ENCODE measurements around the gene CHML. TPM values are rescaled to one million over a fixed set of nuclear protein-coding genes. Genes with fewer than 3 reads are reported as not detected.

CHML gene
- total and polyA plus RNA-seq, 8 donors = 1.1 to 26.4 (median 2.8) TPM

DNA sequence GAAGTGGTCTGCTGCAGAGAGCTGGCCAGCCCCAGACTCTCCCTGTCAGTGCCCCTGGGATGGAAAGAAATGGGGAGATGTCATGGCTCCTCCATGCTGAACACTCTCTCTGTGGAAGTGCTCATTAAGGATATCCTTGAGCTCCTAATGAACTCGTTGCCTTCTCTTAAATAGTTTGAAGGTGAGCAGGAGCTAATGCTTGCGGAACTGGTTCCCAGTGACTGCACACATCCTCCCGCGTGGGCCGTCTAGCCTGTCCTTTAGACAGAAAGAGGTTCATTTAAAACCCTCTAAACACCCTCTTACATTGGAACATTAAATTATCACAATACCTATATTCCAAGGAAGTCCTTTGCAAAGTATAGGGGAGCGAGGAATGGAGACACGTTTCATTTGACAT lies 6.0 kb upstream of the CHML start:
- Histone ChIP-seq H3K9me3 (no peaks in the 10 kb centered on the region), H3K4me1 (peaks cover 0 to 3% (median under 1%) of the 10 kb centered on the region in 4 donors), H3K36me3 (no peaks in the 10 kb centered on the region), H3K27me3 (no peaks in the 10 kb centered on the region), H3K27ac (no peak overlapping the region), H3K4me3 (no peak overlapping the region)
- no peak for DNase-seq
- TF ChIP-seq EP300 (IDR thresholded peaks at IDR 0.05) (no peak), POLR2A (IDR thresholded peaks at IDR 0.05) (no peak), POLR2AphosphoS5 (IDR thresholded peaks at IDR 0.05) (no peak)
- TF ChIP-seq, protein P1, sequence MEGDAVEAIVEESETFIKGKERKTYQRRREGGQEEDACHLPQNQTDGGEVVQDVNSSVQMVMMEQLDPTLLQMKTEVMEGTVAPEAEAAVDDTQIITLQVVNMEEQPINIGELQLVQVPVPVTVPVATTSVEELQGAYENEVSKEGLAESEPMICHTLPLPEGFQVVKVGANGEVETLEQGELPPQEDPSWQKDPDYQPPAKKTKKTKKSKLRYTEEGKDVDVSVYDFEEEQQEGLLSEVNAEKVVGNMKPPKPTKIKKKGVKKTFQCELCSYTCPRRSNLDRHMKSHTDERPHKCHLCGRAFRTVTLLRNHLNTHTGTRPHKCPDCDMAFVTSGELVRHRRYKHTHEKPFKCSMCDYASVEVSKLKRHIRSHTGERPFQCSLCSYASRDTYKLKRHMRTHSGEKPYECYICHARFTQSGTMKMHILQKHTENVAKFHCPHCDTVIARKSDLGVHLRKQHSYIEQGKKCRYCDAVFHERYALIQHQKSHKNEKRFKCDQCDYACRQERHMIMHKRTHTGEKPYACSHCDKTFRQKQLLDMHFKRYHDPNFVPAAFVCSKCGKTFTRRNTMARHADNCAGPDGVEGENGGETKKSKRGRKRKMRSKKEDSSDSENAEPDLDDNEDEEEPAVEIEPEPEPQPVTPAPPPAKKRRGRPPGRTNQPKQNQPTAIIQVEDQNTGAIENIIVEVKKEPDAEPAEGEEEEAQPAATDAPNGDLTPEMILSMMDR (IDR thresholded peaks at IDR 0.05) = no peak
- intact Hi-C loops (cut with DNase I; ENCODE audit: low total_unique reads) = no loop called here
- 64 to 78% (median 70%) methylated on average over 7 of the region's 7 CpGs for WGBS, 5 donors

DNA sequence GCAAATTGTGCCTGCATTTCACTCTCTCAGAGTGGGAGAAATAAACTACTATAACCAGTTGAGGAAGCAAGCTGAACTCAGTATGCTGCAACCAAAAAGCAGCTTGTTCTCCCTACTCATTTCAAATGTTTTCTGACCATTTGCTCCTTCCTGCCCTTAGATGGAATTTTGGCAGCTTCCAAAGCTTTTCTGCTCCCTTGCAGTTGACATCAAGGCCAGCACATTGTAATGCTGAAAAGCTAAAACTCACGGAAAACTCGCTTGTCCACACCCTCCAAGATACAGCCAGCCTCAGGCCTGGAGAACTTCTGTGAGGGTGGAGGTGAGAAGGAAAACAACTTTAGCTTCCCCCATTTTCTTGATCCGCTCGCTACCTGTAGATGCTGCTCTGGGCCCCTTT lies 5.0 kb upstream of the CHML start:
- Histone ChIP-seq H3K9me3 (no peaks in the 10 kb centered on the region), H3K27me3 (no peaks in the 10 kb centered on the region), H3K4me3 (no peak overlapping the region), H3K4me1 (peaks cover 0 to 11% (median 7%) of the 10 kb centered on the region in 4 donors), H3K36me3 (no peaks in the 10 kb centered on the region), H3K27ac (no peak overlapping the region)
- intact Hi-C loops (cut with DNase I; ENCODE audit: low total_unique reads) = no loop called here
- TF ChIP-seq, protein P1 (IDR thresholded peaks at IDR 0.05) = no peak
- no peak for DNase-seq
- WGBS, 5 donors = 59 to 80% (median 67%) methylated on average over 4 of the region's 4 CpGs

DNA sequence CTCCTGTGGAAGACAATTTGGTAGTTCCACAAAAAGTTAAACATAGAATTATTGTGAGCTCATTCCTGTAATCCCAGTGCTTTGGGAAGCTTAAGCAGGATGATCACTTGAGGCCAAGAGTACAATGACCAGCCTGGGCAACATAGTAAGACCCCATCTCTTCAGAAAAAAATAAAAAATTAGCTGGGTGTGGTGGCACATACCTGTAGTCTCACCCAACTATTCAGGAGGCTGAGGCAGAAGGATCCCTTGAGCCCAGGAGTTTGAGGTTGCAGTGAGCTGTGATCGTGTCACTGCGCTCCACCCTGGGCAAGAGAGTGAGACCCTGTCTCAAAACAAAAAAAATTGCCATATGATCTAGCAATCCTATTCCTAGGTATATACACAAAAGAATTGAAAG lies 4.1 kb upstream of the CHML start:
- Histone ChIP-seq H3K36me3 (no peaks in the 10 kb centered on the region), H3K4me1 (peaks cover 0 to 14% (median 7%) of the 10 kb centered on the region in 4 donors), H3K4me3 (no peak overlapping the region), H3K27ac (no peak overlapping the region), H3K27me3 (no peaks in the 10 kb centered on the region), H3K9me3 (no peaks in the 10 kb centered on the region)
- WGBS, 5 donors = 87 to 100% (median 95%) methylated on average over 2 of the region's 2 CpGs
- TF ChIP-seq EP300 (IDR thresholded peaks at IDR 0.05) = no peak
- TF ChIP-seq, protein P1 (IDR thresholded peaks at IDR 0.05) = no peak
- TF ChIP-seq POLR2A (IDR thresholded peaks at IDR 0.05) = no peak
- TF ChIP-seq POLR2AphosphoS5 (IDR thresholded peaks at IDR 0.05) = no peak
- DNase-seq = no peak
- intact Hi-C loops (cut with DNase I; ENCODE audit: low total_unique reads) = no loop called here

DNA sequence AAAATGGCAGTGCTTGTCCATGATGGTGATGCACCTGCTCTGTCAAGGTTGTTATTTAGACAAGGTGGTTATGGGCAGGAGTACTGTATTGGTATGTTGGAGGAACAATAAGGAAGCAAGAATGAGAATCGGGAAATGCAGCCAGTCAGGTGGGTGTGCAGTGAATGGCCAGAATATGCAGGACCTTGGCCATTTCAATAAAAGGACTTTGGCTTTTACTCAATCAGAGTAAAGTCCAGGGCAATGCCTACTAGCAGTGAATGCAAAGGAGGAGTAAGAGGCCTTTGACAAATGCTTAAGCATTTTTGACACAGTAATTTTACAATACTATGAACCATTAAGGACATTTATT lies 2.4 kb upstream of the CHML start:
- TF ChIP-seq POLR2AphosphoS5 (IDR thresholded peaks at IDR 0.05) = no peak
- TF ChIP-seq POLR2A (IDR thresholded peaks at IDR 0.05) = no peak
- TF ChIP-seq EP300 (IDR thresholded peaks at IDR 0.05) = no peak
- TF ChIP-seq, protein P1 (IDR thresholded peaks at IDR 0.05) = no peak
- intact Hi-C loops (cut with DNase I; ENCODE audit: low total_unique reads) = no loop called here
- Histone ChIP-seq H3K4me3 (no peak overlapping the region), H3K27me3 (no peaks in the 10 kb centered on the region), H3K36me3 (no peaks in the 10 kb centered on the region), H3K27ac (no peak overlapping the region), H3K4me1 (peaks cover 4 to 31% (median 20%) of the 10 kb centered on the region in 4 donors), H3K9me3 (no peaks in the 10 kb centered on the region)
- DNase-seq = no peak
- WGBS, 5 donors = 78 to 94% (median 92%) methylated on average over 1 of the region's 1 CpG
